ENCODE data around the gene AKAP13. TPM values are rescaled to one million over a fixed set of nuclear protein-coding genes. Genes with fewer than 3 reads are reported as not detected.

Gene AKAP13
- total RNA-seq, 1 experiment from 2014 or later = 54.5 TPM

DNA sequence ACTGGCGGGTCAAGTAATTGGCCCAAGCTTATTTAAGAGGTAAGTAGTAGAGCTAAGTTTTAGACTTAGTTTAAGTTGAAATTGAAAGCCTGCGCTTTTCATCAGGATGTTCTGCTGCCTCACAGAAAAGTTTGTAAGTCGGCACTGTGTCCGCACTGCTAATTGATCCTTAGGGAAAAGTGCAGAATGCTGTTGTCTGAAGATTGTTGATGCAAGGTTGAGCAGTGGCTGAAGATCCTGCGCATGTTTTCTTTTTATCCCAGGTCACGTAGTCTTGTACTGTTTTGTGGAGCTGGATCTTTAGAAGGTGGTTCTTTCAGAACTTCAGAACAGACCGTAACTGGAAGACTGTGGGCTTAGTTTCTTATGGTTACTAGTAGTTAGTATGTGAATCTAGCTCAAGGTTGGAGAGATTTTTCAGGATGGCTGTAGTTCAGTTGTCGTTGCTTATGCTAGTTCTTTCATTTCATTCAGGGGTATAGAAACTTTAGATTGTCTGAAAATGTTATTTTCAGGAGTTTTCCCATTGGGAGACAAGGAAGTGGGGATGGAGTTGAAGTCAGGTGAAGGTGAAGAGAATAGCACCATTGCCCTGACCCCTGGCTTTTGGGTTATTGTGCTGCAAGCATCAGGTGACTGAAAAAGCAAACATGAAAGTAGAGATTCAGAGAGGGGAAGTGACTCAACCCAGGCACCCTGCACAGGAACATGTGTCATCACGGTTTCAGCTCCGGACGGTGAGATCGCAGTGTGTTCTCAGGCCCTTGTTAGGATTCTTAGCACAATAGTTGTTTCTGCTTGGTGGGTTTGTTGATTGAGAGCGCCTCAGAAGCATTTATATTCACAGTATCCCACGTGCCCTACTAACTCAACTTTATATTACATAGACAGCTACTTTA lies 32.8 kb downstream of the AKAP13 start:
- H3K4me1 ChIP-seq (ENCODE audit: insufficient read depth, low read length, poor library complexity, severe bottlenecking) = peaks cover 44% of the 10 kb centered on the region
- peak overlapping the region; percentile 41 for H3K27ac ChIP-seq (ENCODE audit: low read depth, low read length, poor library complexity, severe bottlenecking)
- ChIA-PET CTCF (interaction anchor here (1.3 to 2.7 kb wide), 2 partner anchors 11 to 117 kb away, joined by 4 to 17 read pairs; no protein-coding TSS in a partner anchor), POLR2A (ENCODE audit: low non-redundant PET) (interaction anchor here (0.7 kb wide), 1 partner anchor 8 kb away, joined by 3 read pairs; no protein-coding TSS in a partner anchor)
- H3K27me3 ChIP-seq (replicated peaks; ENCODE audit: insufficient read depth, low read depth, low read length, poor library complexity) = no peaks in the 10 kb centered on the region
- no peak overlapping the region for H3K4me3 ChIP-seq (ENCODE audit: low read depth, low read length, poor library complexity, severe bottlenecking)
- no peaks in the 10 kb centered on the region for H3K36me3 ChIP-seq (ENCODE audit: insufficient read depth, low read length, poor library complexity, severe bottlenecking)
- intact Hi-C loops (cut with micrococcal nuclease; ENCODE audit: unreplicated experiment) = loop anchor here (2.0 kb wide), 1 partner anchor 116 kb away; no protein-coding TSS in a partner anchor
- TF ChIP-seq, protein P1, sequence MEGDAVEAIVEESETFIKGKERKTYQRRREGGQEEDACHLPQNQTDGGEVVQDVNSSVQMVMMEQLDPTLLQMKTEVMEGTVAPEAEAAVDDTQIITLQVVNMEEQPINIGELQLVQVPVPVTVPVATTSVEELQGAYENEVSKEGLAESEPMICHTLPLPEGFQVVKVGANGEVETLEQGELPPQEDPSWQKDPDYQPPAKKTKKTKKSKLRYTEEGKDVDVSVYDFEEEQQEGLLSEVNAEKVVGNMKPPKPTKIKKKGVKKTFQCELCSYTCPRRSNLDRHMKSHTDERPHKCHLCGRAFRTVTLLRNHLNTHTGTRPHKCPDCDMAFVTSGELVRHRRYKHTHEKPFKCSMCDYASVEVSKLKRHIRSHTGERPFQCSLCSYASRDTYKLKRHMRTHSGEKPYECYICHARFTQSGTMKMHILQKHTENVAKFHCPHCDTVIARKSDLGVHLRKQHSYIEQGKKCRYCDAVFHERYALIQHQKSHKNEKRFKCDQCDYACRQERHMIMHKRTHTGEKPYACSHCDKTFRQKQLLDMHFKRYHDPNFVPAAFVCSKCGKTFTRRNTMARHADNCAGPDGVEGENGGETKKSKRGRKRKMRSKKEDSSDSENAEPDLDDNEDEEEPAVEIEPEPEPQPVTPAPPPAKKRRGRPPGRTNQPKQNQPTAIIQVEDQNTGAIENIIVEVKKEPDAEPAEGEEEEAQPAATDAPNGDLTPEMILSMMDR (conservative IDR thresholded peaks at IDR 0.05; ENCODE audit: low read depth, low read length) = no peak
- TF ChIP-seq EZH2 (IDR thresholded peaks at IDR 0.05; ENCODE audit: borderline replicate concordance, low read depth, low read length, poor library complexity, severe bottlenecking) = no peak
- peak; percentile 74 for DNase-seq (ENCODE audit: low spot score)
- H3K9me3 ChIP-seq (ENCODE audit: low read depth, low read length, poor library complexity, severe bottlenecking) = no peaks in the 10 kb centered on the region
- BruUV-seq (replicated peaks) = no TSS peak

DNA sequence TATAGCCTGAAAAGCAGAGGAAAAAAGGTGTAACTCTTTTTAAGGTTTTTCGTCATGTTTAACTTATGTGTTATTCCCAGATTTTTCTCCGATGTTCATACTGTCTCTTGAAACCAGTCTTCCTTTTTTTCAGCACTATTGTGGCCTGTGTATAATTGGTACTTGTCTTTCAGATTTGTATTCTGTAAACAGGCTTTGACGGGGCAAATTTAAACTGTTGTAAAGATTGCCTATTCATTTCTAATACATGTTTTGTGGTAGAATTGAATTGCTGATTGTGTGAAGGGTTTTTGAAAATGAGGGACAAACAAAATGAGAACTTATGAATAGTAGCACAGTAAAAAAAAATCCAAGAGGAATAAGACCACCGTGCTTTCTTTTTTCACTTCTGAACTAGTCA lies 33.6 kb downstream of the AKAP13 start:
- TSS peak; percentile 19 for BruUV-seq (replicated peaks)

DNA sequence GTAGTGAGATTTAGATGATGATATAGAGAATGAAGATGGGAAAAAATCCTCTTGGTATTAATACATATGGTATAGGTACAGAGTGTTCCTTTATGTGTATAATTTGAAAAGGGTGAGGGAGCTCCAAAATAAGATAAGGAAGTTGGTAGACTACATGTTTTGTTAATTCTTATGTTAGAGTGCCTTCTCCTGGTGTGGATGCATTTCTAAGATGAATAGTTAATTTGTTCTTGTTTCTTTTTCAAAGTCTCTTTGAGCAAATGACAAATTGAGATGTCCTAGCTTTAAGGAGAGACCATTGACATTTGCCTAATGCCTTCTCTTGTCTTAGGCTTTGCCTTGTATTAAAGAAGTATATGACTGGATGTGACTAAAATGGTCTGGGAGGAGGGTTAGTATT lies 34.1 kb downstream of the AKAP13 start:
- H3K9me3 ChIP-seq (ENCODE audit: low read depth, low read length, poor library complexity, severe bottlenecking) = no peaks in the 10 kb centered on the region
- H3K36me3 ChIP-seq (ENCODE audit: insufficient read depth, low read length, poor library complexity, severe bottlenecking) = no peaks in the 10 kb centered on the region
- no peak overlapping the region for H3K4me3 ChIP-seq (ENCODE audit: low read depth, low read length, poor library complexity, severe bottlenecking)
- TF ChIP-seq EZH2 (IDR thresholded peaks at IDR 0.05; ENCODE audit: borderline replicate concordance, low read depth, low read length, poor library complexity, severe bottlenecking) = no peak
- TF ChIP-seq, protein P1 (conservative IDR thresholded peaks at IDR 0.05; ENCODE audit: low read depth, low read length) = peak; percentile 42; the same call in 1 of the 2 replicates
- peaks cover 44% of the 10 kb centered on the region for H3K4me1 ChIP-seq (ENCODE audit: insufficient read depth, low read length, poor library complexity, severe bottlenecking)
- H3K27ac ChIP-seq (ENCODE audit: low read depth, low read length, poor library complexity, severe bottlenecking) = no peak overlapping the region
- H3K27me3 ChIP-seq (replicated peaks; ENCODE audit: insufficient read depth, low read depth, low read length, poor library complexity) = no peaks in the 10 kb centered on the region
- CTCF ChIA-PET = interaction anchor here (1.0 to 2.7 kb wide), 3 partner anchors 12 to 118 kb away, joined by 4 to 17 read pairs (median 4); no protein-coding TSS in a partner anchor
- no TSS peak for BruUV-seq (replicated peaks)
- intact Hi-C loops (cut with micrococcal nuclease; ENCODE audit: unreplicated experiment) = no loop called here
- POLR2A ChIA-PET (ENCODE audit: low non-redundant PET) = no interaction called here
- DNase-seq (ENCODE audit: low spot score) = no peak

More for the DNA sequence above, 33.6 kb downstream of the AKAP13 start:
- TF ChIP-seq EZH2 (IDR thresholded peaks at IDR 0.05; ENCODE audit: borderline replicate concordance, low read depth, low read length, poor library complexity, severe bottlenecking) = no peak
- TF ChIP-seq, protein P1 (conservative IDR thresholded peaks at IDR 0.05; ENCODE audit: low read depth, low read length) = no peak
- no peaks in the 10 kb centered on the region for H3K9me3 ChIP-seq (ENCODE audit: low read depth, low read length, poor library complexity, severe bottlenecking)
- intact Hi-C loops (cut with micrococcal nuclease; ENCODE audit: unreplicated experiment) = no loop called here
- no peak for DNase-seq (ENCODE audit: low spot score)
- H3K4me3 ChIP-seq (ENCODE audit: low read depth, low read length, poor library complexity, severe bottlenecking) = no peak overlapping the region
- CTCF ChIA-PET = interaction anchor here (1.3 to 2.7 kb wide), 2 partner anchors 12 to 117 kb away, joined by 4 to 17 read pairs; no protein-coding TSS in a partner anchor
- POLR2A ChIA-PET (ENCODE audit: low non-redundant PET) = no interaction called here
- peaks cover 44% of the 10 kb centered on the region for H3K4me1 ChIP-seq (ENCODE audit: insufficient read depth, low read length, poor library complexity, severe bottlenecking)
- H3K36me3 ChIP-seq (ENCODE audit: insufficient read depth, low read length, poor library complexity, severe bottlenecking) = no peaks in the 10 kb centered on the region
- no peaks in the 10 kb centered on the region for H3K27me3 ChIP-seq (replicated peaks; ENCODE audit: insufficient read depth, low read depth, low read length, poor library complexity)
- no peak overlapping the region for H3K27ac ChIP-seq (ENCODE audit: low read depth, low read length, poor library complexity, severe bottlenecking)

Data from A673 (cell line).